ENCODE data around the gene MRPS14.

Gene MRPS14

GRCh38 chr1:175023043-175023921, at the start of gene MRPS14:
MRPS14 (minus strand) TSS chr1:175023425; CDS start chr1:175023408, 17 bp downstream.
- peak; percentile 96 for DNase-seq (ENCODE audit: extremely low spot score)
- ChIA-PET CTCF (interaction anchor here (0.7 to 2.0 kb wide), 7 partner anchors 9 to 123 kb away, joined by 3 to 7 read pairs (median 5); no protein-coding TSS in a partner anchor), POLR2A (interaction anchor here (0.6 to 1.7 kb wide), 4 partner anchors 20 to 1556 kb away, joined by 3 to 12 read pairs (median 4); partner anchors contain the start of gene CACYBP)
- TF ChIP-seq, protein P1, sequence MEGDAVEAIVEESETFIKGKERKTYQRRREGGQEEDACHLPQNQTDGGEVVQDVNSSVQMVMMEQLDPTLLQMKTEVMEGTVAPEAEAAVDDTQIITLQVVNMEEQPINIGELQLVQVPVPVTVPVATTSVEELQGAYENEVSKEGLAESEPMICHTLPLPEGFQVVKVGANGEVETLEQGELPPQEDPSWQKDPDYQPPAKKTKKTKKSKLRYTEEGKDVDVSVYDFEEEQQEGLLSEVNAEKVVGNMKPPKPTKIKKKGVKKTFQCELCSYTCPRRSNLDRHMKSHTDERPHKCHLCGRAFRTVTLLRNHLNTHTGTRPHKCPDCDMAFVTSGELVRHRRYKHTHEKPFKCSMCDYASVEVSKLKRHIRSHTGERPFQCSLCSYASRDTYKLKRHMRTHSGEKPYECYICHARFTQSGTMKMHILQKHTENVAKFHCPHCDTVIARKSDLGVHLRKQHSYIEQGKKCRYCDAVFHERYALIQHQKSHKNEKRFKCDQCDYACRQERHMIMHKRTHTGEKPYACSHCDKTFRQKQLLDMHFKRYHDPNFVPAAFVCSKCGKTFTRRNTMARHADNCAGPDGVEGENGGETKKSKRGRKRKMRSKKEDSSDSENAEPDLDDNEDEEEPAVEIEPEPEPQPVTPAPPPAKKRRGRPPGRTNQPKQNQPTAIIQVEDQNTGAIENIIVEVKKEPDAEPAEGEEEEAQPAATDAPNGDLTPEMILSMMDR (IDR thresholded peaks at IDR 0.05; ENCODE audit: control extremely low read depth, extremely low read depth, low read depth, missing control alignments): no peak

DNA sequence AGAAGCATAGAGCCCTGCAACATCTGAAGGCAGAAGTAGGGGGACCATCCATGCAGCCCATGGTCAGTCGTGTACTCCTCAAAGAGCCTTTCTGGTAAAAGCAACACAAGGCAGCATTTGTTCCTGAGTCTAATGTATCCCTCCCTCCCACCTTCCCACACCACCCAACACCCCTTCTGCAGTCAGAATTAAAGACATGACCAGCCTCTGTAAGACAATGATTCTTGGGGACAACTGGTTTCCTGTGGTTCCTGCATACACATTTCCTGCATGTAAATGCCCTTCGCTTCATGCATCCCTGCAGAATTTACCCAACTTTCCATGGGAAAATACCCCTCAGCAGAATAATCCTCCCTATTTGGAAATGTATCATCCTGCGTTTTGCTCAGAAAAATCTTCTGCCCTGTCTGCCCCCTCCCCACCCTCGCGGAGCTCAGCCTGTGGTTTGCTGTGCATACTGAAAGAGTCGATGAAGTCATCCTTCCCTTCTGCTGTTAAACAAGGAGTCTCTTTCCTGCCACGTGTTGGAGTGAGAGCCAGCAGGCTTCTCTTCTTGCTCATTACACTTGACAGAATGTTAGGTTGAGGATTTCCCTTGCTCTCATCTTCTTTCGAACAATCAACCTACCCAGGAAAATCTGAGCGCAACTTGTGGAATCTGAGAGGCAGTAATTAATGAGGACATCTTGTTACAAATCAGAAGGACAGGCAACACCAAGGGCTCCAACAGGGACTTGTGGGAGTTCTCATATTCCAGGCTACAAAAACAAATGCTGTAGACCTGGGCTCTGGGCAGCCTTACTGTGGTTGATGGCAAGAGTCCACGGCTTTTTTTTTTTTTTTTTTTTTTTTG, 49.1 kb upstream of the MRPS14 start:
- CTCF ChIA-PET: no interaction called here
- DNase-seq (ENCODE audit: extremely low spot score): peak; percentile 60
- POLR2A ChIA-PET: no interaction called here
- TF ChIP-seq, protein P1 (IDR thresholded peaks at IDR 0.05; ENCODE audit: control extremely low read depth, extremely low read depth, low read depth, missing control alignments): no peak

DNA sequence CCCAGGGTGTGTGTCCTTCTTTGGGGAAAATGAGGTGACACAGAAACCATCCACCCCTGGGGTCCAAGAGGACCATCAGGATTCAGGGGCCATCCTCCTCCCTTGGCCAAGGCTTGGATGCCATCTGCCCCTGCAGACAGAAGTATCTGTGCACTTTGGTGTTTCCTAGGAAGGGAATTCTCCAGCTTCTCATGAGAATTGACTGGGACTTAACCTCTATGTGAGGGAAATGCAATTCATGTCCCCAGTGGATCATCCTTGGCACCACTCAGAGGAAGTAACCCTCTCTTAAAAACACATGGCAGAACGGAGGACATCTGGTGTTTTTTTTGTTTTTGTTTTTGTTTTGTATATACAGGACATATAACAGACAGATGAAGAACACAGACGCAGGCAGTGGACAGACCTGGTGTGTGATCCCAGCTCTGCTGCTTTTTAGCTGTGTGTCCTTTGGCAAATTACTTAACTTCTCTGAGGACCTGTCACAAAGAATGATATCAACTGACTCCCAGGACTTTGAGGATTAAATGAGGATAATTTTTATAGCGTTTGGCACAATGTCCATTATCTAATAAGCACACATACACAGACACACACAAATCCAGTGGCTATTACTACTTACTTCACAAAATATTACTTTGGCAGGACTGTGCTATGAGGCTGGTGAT, 48.2 kb upstream of the MRPS14 start:
- ChIA-PET POLR2A (no interaction called here), CTCF (no interaction called here)
- TF ChIP-seq, protein P1 (IDR thresholded peaks at IDR 0.05; ENCODE audit: control extremely low read depth, extremely low read depth, low read depth, missing control alignments): no peak
- DNase-seq (ENCODE audit: extremely low spot score): no peak

DNA sequence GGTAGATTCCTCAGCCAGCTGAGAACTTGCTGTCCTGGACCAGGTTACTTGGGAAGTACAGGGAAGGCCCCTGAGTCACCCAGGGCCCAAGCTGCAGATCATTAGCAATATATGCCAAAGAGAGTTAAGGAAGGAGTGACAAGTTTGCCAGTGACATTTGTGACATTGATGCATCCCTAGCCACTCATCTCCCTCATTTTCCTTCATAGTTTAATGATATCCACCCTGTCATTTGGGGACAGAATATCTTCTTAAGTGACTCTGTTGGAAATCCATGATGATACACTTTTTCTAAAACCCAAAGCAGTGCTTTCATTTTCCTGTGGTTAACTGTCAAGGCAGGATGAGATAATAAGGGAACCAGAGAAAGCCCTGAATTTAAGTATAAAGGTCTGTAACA, 47.6 kb upstream of the MRPS14 start:
- CTCF ChIA-PET: no interaction called here
- no peak for DNase-seq (ENCODE audit: extremely low spot score)
- POLR2A ChIA-PET: no interaction called here
- TF ChIP-seq, protein P1 (IDR thresholded peaks at IDR 0.05; ENCODE audit: control extremely low read depth, extremely low read depth, low read depth, missing control alignments): no peak

GRCh38 chr1:175067362-175068106, 44.3 kb upstream of the MRPS14 start, which contains the start of gene TNN:
TNN (plus strand) TSS chr1:175067833; CDS start chr1:175077419, 9,586 bp downstream.
- CTCF ChIA-PET: interaction anchor here (1.5 to 1.6 kb wide), 2 partner anchors 10 to 15 kb away, joined by 3 to 5 read pairs; no protein-coding TSS in a partner anchor
- POLR2A ChIA-PET: no interaction called here
- DNase-seq (ENCODE audit: extremely low spot score): no peak

More at GRCh38 chr1:175067362-175068106, 44.3 kb upstream of the MRPS14 start, which contains the start of gene TNN:
- TF ChIP-seq, protein P1 (IDR thresholded peaks at IDR 0.05; ENCODE audit: control extremely low read depth, extremely low read depth, low read depth, missing control alignments): no peak
